ENCODE measurements around the gene SDK1.

GRCh38 chr7:4108951-4109350 is 807.9 kb downstream of the SDK1 start:
- TF ChIP-seq CTCF (IDR thresholded peaks at IDR 0.05 in 4 of 5, conservative IDR thresholded peaks at IDR 0.05 in 1 of 5) (no peak), POLR2A (IDR thresholded peaks at IDR 0.05) (no peak)
